Neutrophil (primary cell): ENCODE data around the gene SEC31A.
"Not testable (repeated sequence)": the region's sequence is repeated elsewhere in the genome, so short reads cannot be mapped to it uniquely, and the experiment has no call there.

Source experiments
- H3K27ac ChIP-seq: fragments of 200-600 bp; sonication (generic); 2 replicates; pipeline ENCODE4 v1.5.1; 2016; ENCODE audit warnings: mild to moderate bottlenecking, moderate library complexity
- H3K27me3 ChIP-seq: fragments of 200-600 bp; sonication (generic); 2 replicates; pipeline ENCODE4 v1.6.0; 2016; ENCODE audit warnings: mild to moderate bottlenecking
- H3K36me3 ChIP-seq: fragments of 200-600 bp; sonication (generic); 2 replicates; pipeline ENCODE4 v1.5.1; 2017
- H3K4me1 ChIP-seq, 2 experiments: fragments of 200-600 bp in 1 of 2; sonication (generic) in 1 of 2; 1 replicate in 1 of 2; 2 replicates in 1 of 2; pipeline versions ENCODE4 v1.5.1 to v1.6.1; 2013 to 2016; ENCODE audit warnings: low read depth in 1 of 2, low read length in 1 of 2, mild to moderate bottlenecking in 1 of 2, moderate library complexity in 1 of 2; ENCODE audit not compliant: control insufficient read depth in 1 of 2, insufficient read depth in 1 of 2
- H3K4me3 ChIP-seq, 2 experiments: fragments of 200-600 bp in 1 of 2; sonication (generic) in 1 of 2; 1 replicate in 1 of 2; 2 replicates in 1 of 2; pipeline ENCODE4 v1.5.1; 2013 to 2016; ENCODE audit warnings: low read depth in 1 of 2, low read length in 1 of 2, mild to moderate bottlenecking in 1 of 2, moderate library complexity in 1 of 2
- H3K9me3 ChIP-seq: fragments of 200-600 bp; sonication (generic); 2 replicates; pipeline ENCODE4 v1.5.1; 2016
- CTCF ChIP-seq: fragments of 200-600 bp; sonication (generic); IDR thresholded peaks from 2 replicates; pipeline ENCODE4 v1.5.1; 2016; ENCODE audit warnings: antibody characterized with exemption

Gene SEC31A

GRCh38 chr4:82842593-82842992 lies 48.4 kb downstream of the SEC31A start:
- Histone ChIP-seq H3K36me3 (peaks cover 85% of the 10 kb centered on the region), H3K27me3 (no peaks in the 10 kb centered on the region), H3K27ac (no peak overlapping the region), H3K9me3 (no peaks in the 10 kb centered on the region), H3K4me3 (no peak overlapping the region), H3K4me1 (no peaks in the 10 kb centered on the region)
- TF ChIP-seq CTCF, result no peak

- Histone ChIP-seq H3K4me3 (no peak overlapping the region), H3K4me1 (no peaks in the 10 kb centered on the region), H3K27ac (no peak overlapping the region), H3K27me3 (no peaks in the 10 kb centered on the region), H3K36me3 (peaks cover 80% of the 10 kb centered on the region), H3K9me3 (no peaks in the 10 kb centered on the region)
- no peak for TF ChIP-seq CTCF
Measured at GRCh38 chr4:82839624-82840023, 51.3 kb downstream of the SEC31A start.

- no peaks in the 10 kb centered on the region for H3K4me1 ChIP-seq
- peaks cover 54% of the 10 kb centered on the region for H3K36me3 ChIP-seq
- TF ChIP-seq CTCF, result no peak
- no peaks in the 10 kb centered on the region for H3K27me3 ChIP-seq
- no peaks in the 10 kb centered on the region for H3K9me3 ChIP-seq
- no peak overlapping the region for H3K27ac ChIP-seq
- H3K4me3 ChIP-seq, result no peak overlapping the region
Measured at GRCh38 chr4:82833696-82834313, 57.1 kb downstream of the SEC31A start.

- not testable (repeated sequence) for H3K4me1 ChIP-seq, H3K4me3 ChIP-seq, H3K27ac ChIP-seq, H3K27me3 ChIP-seq, H3K9me3 ChIP-seq
- peaks cover 54% of the 10 kb centered on the region for H3K36me3 ChIP-seq
Measured at GRCh38 chr4:82833060-82833459, 57.9 kb downstream of the SEC31A start.

GRCh38 chr4:82825425-82825824 lies 65.5 kb downstream of the SEC31A start:
- H3K4me3 ChIP-seq, result no peak overlapping the region
- no peaks in the 10 kb centered on the region for H3K27me3 ChIP-seq
- no peak overlapping the region for H3K27ac ChIP-seq
- no peaks in the 10 kb centered on the region for H3K9me3 ChIP-seq
- H3K36me3 ChIP-seq, result peaks cover 93% of the 10 kb centered on the region
- H3K4me1 ChIP-seq, result no peaks in the 10 kb centered on the region
- no peak for TF ChIP-seq CTCF

GRCh38 chr4:82823062-82823461 lies 67.9 kb downstream of the SEC31A start:
- no peaks in the 10 kb centered on the region for H3K9me3 ChIP-seq
- TF ChIP-seq CTCF, result no peak
- H3K36me3 ChIP-seq, result peaks cover 97% of the 10 kb centered on the region
- no peaks in the 10 kb centered on the region for H3K4me1 ChIP-seq
- H3K27me3 ChIP-seq, result no peaks in the 10 kb centered on the region
- H3K27ac ChIP-seq, result no peak overlapping the region
- no peak overlapping the region for H3K4me3 ChIP-seq
